Nephron progenitor cell (in vitro differentiated cells): ENCODE measurements around the gene HDAC4.

ENCODE experiments used
- DNase-seq: peaks from one replicate; pipeline ENCODE4 v3.0.0; 2021
- H3K27ac Mint-ChIP-seq: 2 replicates; pipeline ENCODE4 v1.8.0; 2021; ENCODE audit warnings: mild to moderate bottlenecking, moderate library complexity, mixed read lengths
- H3K27me3 Mint-ChIP-seq: 2 replicates; pipeline ENCODE4 v1.8.0; 2021; ENCODE audit warnings: mild to moderate bottlenecking, low read depth, mixed read lengths; ENCODE audit not compliant: poor library complexity
- H3K36me3 Mint-ChIP-seq: 2 replicates; pipeline ENCODE4 v1.8.0; 2021; ENCODE audit warnings: low read depth, mixed read lengths
- H3K4me1 Mint-ChIP-seq: 2 replicates; pipeline ENCODE4 v1.8.0; 2021; ENCODE audit warnings: mixed read lengths
- H3K4me3 Mint-ChIP-seq: 2 replicates; pipeline ENCODE4 v1.8.0; 2021; ENCODE audit warnings: mild to moderate bottlenecking, moderate library complexity, mixed read lengths
- H3K9me3 Mint-ChIP-seq: 2 replicates; pipeline ENCODE4 v1.8.0; 2021; ENCODE audit warnings: mild to moderate bottlenecking, moderate library complexity, mixed read lengths
- CTCF ChIP-seq: fragments of 200-600 bp; sonication (generic); IDR thresholded peaks from 2 replicates; pipeline ENCODE4 v1.5.0; 2021; ENCODE audit warnings: antibody characterized with exemption

HDAC4 gene

GRCh38 chr2:239187464-239188253, 213.2 kb downstream of the HDAC4 start:
- Mint-ChIP-seq H3K4me1 (peaks cover 37% of the 10 kb centered on the region), H3K9me3 (peaks cover 10% of the 10 kb centered on the region), H3K27ac (no peak overlapping the region), H3K36me3 (peaks cover 51% of the 10 kb centered on the region), H3K27me3 (no peaks in the 10 kb centered on the region), H3K4me3 (no peak overlapping the region)
- no peak for DNase-seq
- no peak for TF ChIP-seq CTCF

- Mint-ChIP-seq H3K27me3 (no peaks in the 10 kb centered on the region), H3K4me3 (no peak overlapping the region), H3K36me3 (peaks cover 51% of the 10 kb centered on the region), H3K4me1 (peaks cover 37% of the 10 kb centered on the region), H3K9me3 (peaks cover 10% of the 10 kb centered on the region), H3K27ac (no peak overlapping the region)
- no peak for DNase-seq
- no peak for TF ChIP-seq CTCF
These were observed 214.1 kb downstream of the HDAC4 start for GRCh38 chr2:239186516-239187357.

GRCh38 chr2:239184968-239185903, 215.6 kb downstream of the HDAC4 start:
- peaks cover 51% of the 10 kb centered on the region for H3K36me3 Mint-ChIP-seq
- H3K4me1 Mint-ChIP-seq = peaks cover 27% of the 10 kb centered on the region
- no peak overlapping the region for H3K4me3 Mint-ChIP-seq
- H3K27ac Mint-ChIP-seq = no peak overlapping the region
- no peak for TF ChIP-seq CTCF
- peaks cover 5% of the 10 kb centered on the region for H3K9me3 Mint-ChIP-seq
- H3K27me3 Mint-ChIP-seq = no peaks in the 10 kb centered on the region
- no peak for DNase-seq

- H3K36me3 Mint-ChIP-seq = peaks cover 47% of the 10 kb centered on the region
- no peak overlapping the region for H3K4me3 Mint-ChIP-seq
- H3K27me3 Mint-ChIP-seq = no peaks in the 10 kb centered on the region
- DNase-seq = no peak
- peaks cover 27% of the 10 kb centered on the region for H3K4me1 Mint-ChIP-seq
- H3K27ac Mint-ChIP-seq = no peak overlapping the region
- H3K9me3 Mint-ChIP-seq = peaks cover 4% of the 10 kb centered on the region
- no peak for TF ChIP-seq CTCF
These were observed 216.6 kb downstream of the HDAC4 start for GRCh38 chr2:239184179-239184578.

- H3K4me3 Mint-ChIP-seq = no peak overlapping the region
- DNase-seq = no peak
- peaks cover 27% of the 10 kb centered on the region for H3K4me1 Mint-ChIP-seq
- H3K36me3 Mint-ChIP-seq = peaks cover 47% of the 10 kb centered on the region
- no peaks in the 10 kb centered on the region for H3K27me3 Mint-ChIP-seq
- H3K27ac Mint-ChIP-seq = peak overlapping the region; percentile 83
- TF ChIP-seq CTCF = no peak
- peaks cover 4% of the 10 kb centered on the region for H3K9me3 Mint-ChIP-seq
These were observed 217.6 kb downstream of the HDAC4 start for GRCh38 chr2:239182981-239183791.
